Globus pallidus (tissue), 1 donor: Measurements from ENCODE around the gene PLCE1.

Experiments
- DNase-seq: peaks from one replicate; pipeline ENCODE4 v3.0.0-alpha.2; 2015; ENCODE audit warnings: low spot score

PLCE1 gene

DNA sequence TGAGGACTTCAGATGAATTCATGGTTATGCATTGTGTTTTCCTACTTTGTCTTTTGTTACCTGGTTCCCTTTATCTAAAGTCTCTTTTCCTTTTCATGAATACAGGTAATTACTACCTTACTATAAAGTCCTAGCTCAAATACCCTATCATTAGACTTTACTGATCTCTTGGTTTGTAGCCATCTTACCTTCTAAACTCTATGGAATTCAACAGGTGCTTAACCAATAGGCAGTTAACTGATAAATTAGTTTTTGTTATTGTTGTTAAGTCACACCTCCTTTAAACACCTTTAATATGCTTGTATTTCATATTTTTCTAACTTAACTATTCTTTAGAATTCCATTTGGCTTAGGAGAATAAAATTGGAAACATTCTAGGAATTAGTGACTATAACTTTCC lies 30.7 kb downstream of the PLCE1 start:
- no peak for DNase-seq

- no peak for DNase-seq
These were observed 32.1 kb downstream of the PLCE1 start for GRCh38 chr10:94025806-94026205.

DNA sequence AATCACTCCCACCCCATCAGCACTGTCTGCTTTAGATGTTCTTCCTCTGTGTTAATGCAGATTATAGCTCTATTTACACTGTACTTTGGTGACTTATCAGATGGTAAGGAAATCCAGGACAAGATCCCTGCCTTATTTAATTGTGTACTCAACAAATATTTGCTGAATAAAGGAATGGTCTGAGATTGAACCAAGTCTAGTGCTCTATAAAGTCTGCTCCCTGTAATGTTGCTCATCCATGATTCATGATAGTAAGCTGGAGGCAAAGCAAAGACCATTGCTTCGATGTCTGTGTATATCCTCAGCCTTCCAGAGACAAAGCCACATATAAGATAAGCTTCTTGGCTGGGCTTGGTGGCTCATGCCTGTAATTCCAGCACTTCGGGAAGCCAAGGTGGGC lies 33.5 kb downstream of the PLCE1 start:
- DNase-seq: no peak

DNA sequence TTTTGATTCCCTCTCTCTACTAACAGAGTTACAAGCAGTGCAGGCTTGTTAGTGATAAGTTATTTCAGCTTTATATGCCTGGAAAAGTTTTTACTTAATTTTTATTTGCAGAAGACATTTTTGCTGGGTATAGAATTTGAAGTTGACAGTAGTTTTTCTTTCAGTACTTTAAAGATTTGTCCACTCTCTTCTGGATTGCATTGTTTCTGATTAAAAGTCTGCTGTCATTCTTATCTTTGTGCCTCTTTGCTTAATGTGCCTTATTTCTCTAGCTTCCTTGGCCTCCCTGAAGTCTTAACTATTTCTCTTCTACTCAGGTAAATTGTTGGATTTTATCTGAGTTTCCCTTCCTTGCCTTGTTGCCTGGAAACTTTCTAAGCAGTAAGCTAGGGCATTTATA lies 36.2 kb downstream of the PLCE1 start:
- DNase-seq: no peak

- no peak for DNase-seq
These were observed 42.4 kb downstream of the PLCE1 start for GRCh38 chr10:94035982-94036765.

DNA sequence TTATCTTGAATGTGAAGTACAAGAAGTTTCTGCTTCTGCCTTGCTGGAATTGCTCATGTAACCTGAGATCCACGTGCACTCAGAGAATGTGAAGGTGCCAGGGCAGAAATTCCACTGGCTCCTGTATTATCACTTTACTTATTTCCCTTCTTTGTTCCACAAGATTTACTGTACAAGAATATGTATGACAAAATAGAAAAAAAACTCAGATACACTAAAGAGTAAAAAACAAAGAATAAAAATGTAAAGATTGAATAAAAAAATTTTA lies 43.0 kb downstream of the PLCE1 start:
- no peak for DNase-seq

GRCh38 chr10:94037286-94037685 lies 43.6 kb downstream of the PLCE1 start:
- no peak for DNase-seq

DNA sequence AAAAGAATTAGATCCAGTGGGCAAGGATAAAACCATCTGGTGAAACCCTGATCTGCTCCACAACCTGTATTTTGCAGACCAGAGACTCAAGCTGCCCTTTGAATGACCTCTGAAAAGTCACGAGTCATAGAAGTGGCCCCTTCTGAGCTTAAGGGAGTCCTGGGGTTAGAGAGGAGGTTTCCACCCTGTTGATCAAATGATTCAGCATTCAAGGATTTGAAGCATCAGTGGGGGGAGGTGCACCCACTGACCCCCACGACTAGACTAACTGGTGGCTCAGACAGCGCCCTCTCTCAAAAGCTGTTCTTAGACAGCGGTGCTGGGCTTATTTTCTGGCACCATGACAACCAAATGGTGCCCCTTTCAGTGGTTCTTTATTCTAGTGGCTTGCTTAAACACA lies 44.3 kb downstream of the PLCE1 start:
- DNase-seq: no peak

DNA sequence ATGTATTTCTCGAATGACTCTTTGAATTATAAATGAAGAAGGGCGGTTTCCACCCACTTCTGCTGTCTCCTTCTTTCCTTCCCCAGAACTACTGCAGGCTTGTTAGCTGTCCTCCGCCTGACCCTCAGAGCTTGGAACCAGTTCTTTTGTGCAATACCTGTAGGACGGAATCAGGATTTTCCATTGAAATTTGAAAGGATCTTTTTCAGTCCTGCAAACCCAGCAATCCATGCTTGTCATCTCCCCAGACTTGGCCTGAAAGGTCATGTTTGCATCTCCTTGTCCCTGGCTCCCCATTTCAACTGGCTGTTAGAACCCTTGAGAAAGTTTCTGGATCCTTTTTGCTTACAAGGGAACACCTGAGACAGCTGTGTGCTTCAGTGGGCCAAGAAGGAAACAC lies 47.5 kb downstream of the PLCE1 start:
- DNase-seq: no peak

DNA sequence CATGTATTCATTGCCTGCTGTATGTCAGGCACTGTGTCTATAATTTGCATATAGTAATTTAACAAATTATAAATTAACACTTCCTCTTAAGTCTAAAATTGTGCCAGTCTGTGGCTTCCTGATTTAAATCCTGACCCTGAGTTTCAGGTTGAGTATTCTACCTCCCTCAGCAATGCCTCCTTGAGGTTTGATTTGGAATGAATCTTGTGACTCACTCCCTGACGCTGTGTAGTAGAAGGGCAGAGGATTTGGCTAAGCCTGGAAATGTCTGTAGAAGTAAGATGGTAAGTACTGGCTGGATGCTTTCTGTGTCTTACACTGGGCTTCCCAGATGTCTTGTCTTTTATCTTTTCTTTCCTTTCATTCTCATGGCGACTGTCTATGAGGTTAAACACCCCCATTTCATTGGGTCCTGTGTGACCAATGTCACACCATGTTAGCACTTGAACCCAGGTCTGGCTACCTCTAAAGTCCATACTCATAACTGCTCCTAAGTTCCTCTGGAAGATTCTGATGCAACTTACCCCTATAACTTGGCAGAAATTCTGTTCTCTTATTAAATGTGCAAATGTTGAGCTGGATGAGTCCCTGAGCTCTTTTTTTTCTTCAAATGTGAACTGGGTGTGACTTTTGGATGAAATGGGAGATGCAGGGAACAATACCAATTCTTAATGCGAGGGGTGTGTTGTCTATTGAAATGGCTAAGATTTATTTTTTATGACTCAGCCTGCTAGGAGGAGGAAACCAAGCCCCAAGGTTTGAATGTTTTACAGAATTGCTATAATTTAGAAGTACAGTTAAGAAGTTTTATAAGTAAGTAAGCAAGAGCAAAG lies 48.5 kb downstream of the PLCE1 start:
- no peak for DNase-seq

DNA sequence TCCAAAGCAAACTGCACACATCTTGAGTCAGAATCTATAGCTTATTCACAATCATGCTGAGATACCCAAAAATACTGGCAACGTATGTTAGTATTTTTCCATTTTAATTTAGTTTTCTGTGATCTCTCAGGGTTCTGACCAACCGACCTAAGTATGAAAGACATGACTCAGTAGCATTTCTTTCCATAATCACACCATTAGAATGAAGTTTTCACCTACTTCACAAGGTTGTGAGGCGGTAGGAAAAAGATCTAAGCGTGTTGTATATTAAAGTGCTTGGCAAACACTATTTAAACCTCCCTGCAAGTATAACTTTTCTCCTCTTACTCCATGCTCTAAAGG lies 49.1 kb downstream of the PLCE1 start:
- no peak for DNase-seq
